Lower lobe of right lung (tissue), 2 donors: Measurements from ENCODE around the gene CAPN10. TPM values are rescaled to one million over a fixed set of nuclear protein-coding genes. Genes with fewer than 3 reads are reported as not detected.

ENCODE experiments used
- ATAC-seq, 2 donors: fragments of 200-7000 bp; cut with Tn5 transposase; one replicate each; pipeline ENCODE4 v1.9.1; 2020 to 2022; ENCODE audit warnings: mild to moderate bottlenecking in 2 of 2, moderate library complexity in 2 of 2
- DNase-seq: peaks from one replicate; pipeline ENCODE4 v3.0.0-alpha.2; 2020
- H3K27ac ChIP-seq: fragments of 200-600 bp; one replicate; pipeline ENCODE4 v1.8.0; 2022
- H3K27me3 ChIP-seq: fragments of 200-600 bp; one replicate; pipeline ENCODE4 v1.8.0; 2022; ENCODE audit warnings: low read depth
- H3K36me3 ChIP-seq: fragments of 200-600 bp; one replicate; pipeline ENCODE4 v1.8.0; 2022; ENCODE audit warnings: mild to moderate bottlenecking
- H3K4me1 ChIP-seq: fragments of 200-600 bp; one replicate; pipeline ENCODE4 v1.8.0; 2022
- H3K4me3 ChIP-seq: fragments of 200-600 bp; one replicate; pipeline ENCODE4 v1.8.0; 2022; ENCODE audit warnings: mild to moderate bottlenecking
- H3K9me3 ChIP-seq: fragments of 200-600 bp; one replicate; pipeline ENCODE4 v1.8.0; 2022
- CTCF ChIP-seq: fragments of 200-600 bp; IDR thresholded peaks from one replicate; pipeline ENCODE4 v1.8.0; 2022; ENCODE audit warnings: antibody characterized with exemption, mild to moderate bottlenecking
- intact Hi-C: fragments of 100-400 bp; cut with DNase I; formaldehyde crosslinking; loops from one replicate; pipeline ENCODE4 v1.11.0; 2022
- total RNA-seq: library from RNA; stranded (reverse); fragmentation: NEBNext Ultra II Directional; extraction: Animal tissue kit (Norgen Biotek cat#: 25700); gene quantifications from one replicate; pipeline ENCODE4 v1.2.1, GENCODE V29; 2021
- donor health status: DM: no; HTN: yes; CAD: no; lungs with severe emphysema.

CAPN10 gene
- total RNA-seq, 1 donor from 2014 or later, result 37.2 TPM

GRCh38 chr2:240568678-240569522 is 17.6 kb upstream of the CAPN10 start:
- H3K4me1 ChIP-seq, result peaks cover 55% of the 10 kb centered on the region

GRCh38 chr2:240569523-240569997 is 17.0 kb upstream of the CAPN10 start:
- no peaks in the 10 kb centered on the region for H3K9me3 ChIP-seq
- peak overlapping the region; percentile 84 for H3K27ac ChIP-seq
- peak; percentile 50 for DNase-seq
- peaks cover 49% of the 10 kb centered on the region for H3K4me1 ChIP-seq
- H3K27me3 ChIP-seq, result no peaks in the 10 kb centered on the region
- TF ChIP-seq CTCF, result no peak
- H3K36me3 ChIP-seq, result peaks cover 26% of the 10 kb centered on the region
- no peak for ATAC-seq
- intact Hi-C loops, result no loop called here
- peak overlapping the region; percentile 84 for H3K4me3 ChIP-seq

More at GRCh38 chr2:240568678-240569522, 17.6 kb upstream of the CAPN10 start:
- Histone ChIP-seq H3K27ac (peak overlapping the region; percentile 84), H3K27me3 (no peaks in the 10 kb centered on the region), H3K9me3 (no peaks in the 10 kb centered on the region), H3K4me3 (peak overlapping the region; percentile 84), H3K36me3 (peaks cover 19% of the 10 kb centered on the region)
- TF ChIP-seq CTCF, result no peak
- DNase-seq (peak; percentile 83), ATAC-seq (peak; percentile 6 to 18)
- intact Hi-C loops, result no loop called here

GRCh38 chr2:240569998-240570530 is 16.5 kb upstream of the CAPN10 start:
- Histone ChIP-seq H3K4me1 (peaks cover 44% of the 10 kb centered on the region), H3K4me3 (peak overlapping the region; percentile 84), H3K36me3 (peaks cover 31% of the 10 kb centered on the region), H3K27ac (peak overlapping the region; percentile 84), H3K9me3 (no peaks in the 10 kb centered on the region), H3K27me3 (no peaks in the 10 kb centered on the region)
- TF ChIP-seq CTCF, result no peak
- peak; percentile 50 for DNase-seq
- no peak for ATAC-seq
- intact Hi-C loops, result no loop called here

GRCh38 chr2:240570531-240571313 is 15.8 kb upstream of the CAPN10 start:
- TF ChIP-seq CTCF, result no peak
- Histone ChIP-seq H3K4me1 (peaks cover 37% of the 10 kb centered on the region), H3K4me3 (no peak overlapping the region), H3K27me3 (no peaks in the 10 kb centered on the region), H3K9me3 (no peaks in the 10 kb centered on the region), H3K27ac (no peak overlapping the region), H3K36me3 (peaks cover 38% of the 10 kb centered on the region)
- intact Hi-C loops, result no loop called here
- ATAC-seq (no peak), DNase-seq (peak; percentile 40)

- DNase-seq (peak; percentile 27), ATAC-seq (no peak)
- H3K4me3 ChIP-seq, result no peak overlapping the region
- intact Hi-C loops, result no loop called here
- H3K4me1 ChIP-seq, result peaks cover 31% of the 10 kb centered on the region
- no peaks in the 10 kb centered on the region for H3K27me3 ChIP-seq
- H3K9me3 ChIP-seq, result no peaks in the 10 kb centered on the region
- TF ChIP-seq CTCF, result no peak
- peaks cover 45% of the 10 kb centered on the region for H3K36me3 ChIP-seq
- no peak overlapping the region for H3K27ac ChIP-seq
Observed at GRCh38 chr2:240571314-240571973, 15.1 kb upstream of the CAPN10 start.
